Head of caudate nucleus (tissue), 42 donors: ENCODE data around the gene MTCP1.

Experiments
- DNase-seq, 42 donors: peaks; one replicate each; pipeline versions ENCODE4 v3.0.0 to v3.0.0-alpha.2; 2020 to 2021; ENCODE audit warnings: mixed read lengths in 7 of 42
- intact Hi-C: fragments of 100-400 bp; cut with DNase I; formaldehyde crosslinking; loops from one replicate; pipeline ENCODE4 v1.15.0; 2022

MTCP1 gene, protein sequence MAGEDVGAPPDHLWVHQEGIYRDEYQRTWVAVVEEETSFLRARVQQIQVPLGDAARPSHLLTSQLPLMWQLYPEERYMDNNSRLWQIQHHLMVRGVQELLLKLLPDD

DNA sequence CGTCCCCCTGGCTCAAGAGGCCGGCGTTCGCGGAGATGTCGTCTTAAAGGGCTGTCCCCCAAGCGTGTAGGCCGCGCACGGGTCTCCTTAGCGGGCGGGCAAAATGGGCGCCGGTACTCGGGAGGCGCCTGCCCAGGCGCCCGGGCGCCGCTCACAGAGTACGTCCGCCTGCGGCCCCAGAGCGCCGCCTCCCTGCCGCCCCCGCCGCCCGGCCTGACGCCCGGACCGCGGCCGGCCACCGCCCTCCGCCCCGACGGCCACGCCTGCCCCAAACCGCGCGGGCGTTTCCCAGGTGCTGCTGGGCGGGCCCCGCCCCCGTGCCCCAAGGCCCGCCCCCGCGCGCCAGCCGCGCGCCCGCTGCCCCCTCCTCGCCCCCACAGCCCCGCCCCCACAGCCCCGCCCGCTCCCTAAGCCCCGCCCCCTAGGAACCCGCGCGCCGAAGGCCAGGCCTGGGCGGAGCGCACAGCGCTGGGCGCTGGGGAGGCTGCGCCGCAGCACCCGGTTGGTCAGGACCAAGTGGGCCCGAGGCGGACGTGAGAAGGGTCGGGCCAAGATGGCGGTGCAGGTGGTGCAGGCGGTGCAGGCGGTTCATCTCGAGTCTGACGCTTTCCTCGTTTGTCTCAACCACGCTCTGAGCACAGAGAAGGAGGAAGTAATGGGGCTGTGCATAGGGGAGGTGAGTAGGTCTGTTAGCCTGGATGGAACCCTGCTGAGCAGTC, at the start of gene MTCP1, which contains the start of the genes BRCC3 and CMC4:
MTCP1 (minus strand) TSS at position 162 of the 719 bp plus-strand sequence. CDS start 5,126 bp downstream, outside the sequence.
BRCC3 (plus strand) TSS at position 534 of the 719 bp plus-strand sequence; CDS start at position 554, 20 bp downstream.
CMC4 (minus strand) TSS at position 162 of the 719 bp plus-strand sequence. CDS start 7,113 bp downstream, outside the sequence.
- DNase-seq: peak; percentile 33 to 90 (median 78)
- intact Hi-C loops: no loop called here

DNA sequence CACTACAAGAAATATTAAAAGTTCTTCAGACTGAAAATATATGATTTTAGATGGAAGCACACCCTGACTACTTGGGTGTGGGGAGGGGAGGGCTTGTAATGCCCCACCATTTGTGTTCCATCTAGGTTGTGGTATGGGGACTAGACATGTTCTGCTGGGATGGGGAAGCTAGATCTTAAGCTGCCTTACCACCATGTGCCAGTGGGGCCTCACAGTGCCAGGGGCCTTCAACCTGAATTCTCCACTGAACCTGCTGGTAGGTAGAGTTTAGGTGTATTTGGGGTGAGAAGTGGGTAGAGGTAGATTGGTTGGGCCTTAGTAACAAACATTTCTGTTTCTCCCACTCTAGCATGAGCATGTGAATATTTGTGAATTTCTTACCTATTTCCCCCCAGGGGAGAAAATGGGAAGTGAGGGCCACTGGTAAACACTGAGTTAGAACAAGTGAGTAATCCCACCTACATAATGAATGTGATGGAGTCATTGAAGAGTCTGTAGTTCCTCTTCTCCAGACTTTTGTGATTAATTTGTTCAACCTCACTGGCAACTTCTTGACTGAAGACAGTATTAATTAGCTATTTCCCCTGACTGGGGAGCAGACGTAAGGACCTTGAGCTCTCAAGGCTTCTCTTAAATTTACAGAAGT, 44.4 kb upstream of the MTCP1 start:
- no peak for DNase-seq
- intact Hi-C loops: no loop called here

DNA sequence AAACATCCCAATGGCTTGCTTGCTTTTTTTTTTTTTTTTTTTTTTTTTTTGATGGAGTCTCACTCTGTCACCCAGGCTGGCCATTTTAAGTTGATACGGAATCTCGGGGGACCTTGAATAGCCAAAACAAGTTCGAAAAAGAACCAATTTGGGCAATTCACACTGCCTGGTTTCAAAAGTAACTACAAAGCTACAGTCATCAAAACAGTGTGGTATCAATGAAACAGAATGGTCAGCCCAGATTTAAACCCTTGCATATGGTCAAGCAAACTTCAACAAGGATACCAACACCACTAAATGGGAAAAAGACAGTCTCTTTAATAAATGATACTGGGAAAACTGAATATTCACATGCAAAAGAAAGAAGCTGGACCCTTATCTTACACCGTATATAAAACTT, 42.2 kb upstream of the MTCP1 start:
- DNase-seq: no peak
- intact Hi-C loops: no loop called here

DNA sequence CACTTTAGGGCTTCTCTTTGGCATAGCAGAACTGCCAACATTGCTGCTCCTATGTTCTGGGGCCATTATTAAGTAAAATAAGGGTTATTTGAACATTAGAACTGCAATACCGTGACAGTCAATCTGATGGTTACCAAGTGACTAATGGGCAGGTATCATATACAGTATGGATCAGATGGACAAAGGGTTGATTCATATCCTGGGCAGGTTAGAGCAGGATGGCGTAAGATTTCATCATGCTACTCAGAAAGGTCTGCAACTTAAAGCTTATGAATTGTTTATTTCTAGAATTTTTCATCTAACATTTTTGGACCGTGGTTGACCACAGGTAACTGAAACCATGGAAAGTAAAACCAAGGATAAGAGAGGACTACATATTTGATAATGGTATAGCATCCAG, 41.2 kb upstream of the MTCP1 start:
- no peak for DNase-seq
- intact Hi-C loops: no loop called here

DNA sequence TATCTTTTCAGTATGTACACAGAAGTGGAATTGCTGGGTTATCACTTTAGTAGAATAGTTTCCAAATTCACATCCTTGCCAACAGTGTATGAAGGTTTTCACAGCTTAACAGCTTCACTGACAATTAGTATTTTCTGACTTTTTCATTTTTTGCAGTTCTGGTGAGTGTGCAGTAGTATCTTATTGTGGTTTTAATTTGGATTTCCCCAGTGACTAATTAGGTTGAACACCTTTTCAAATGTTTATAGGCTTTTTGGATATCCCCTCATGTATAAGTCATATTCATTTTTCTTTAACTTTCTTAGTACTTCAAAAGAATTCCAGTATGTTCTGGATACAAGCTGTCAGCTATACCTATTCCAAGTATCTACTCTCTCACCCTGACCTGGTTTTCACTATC, 37.5 kb upstream of the MTCP1 start:
- no peak for DNase-seq
- intact Hi-C loops: no loop called here

DNA sequence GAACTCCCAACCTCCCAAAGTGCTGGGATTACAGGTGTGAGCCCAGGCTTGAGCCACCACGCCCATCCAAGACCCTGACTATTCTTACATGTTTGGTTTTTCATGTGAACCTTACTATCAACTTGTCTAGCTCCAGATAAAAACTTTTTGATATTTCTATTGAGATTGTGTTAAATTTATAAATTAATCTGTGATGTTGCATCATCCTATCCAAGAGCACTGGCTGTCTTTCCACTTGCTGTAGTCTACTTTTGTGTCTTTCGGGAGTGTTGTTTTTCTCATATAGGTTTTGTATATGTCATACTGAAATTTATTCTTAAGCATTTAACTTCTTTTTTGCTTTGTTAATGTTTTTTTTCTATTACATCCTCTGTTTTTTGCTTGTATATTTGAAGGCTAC, 35.0 kb upstream of the MTCP1 start:
- intact Hi-C loops: no loop called here
- DNase-seq: no peak

DNA sequence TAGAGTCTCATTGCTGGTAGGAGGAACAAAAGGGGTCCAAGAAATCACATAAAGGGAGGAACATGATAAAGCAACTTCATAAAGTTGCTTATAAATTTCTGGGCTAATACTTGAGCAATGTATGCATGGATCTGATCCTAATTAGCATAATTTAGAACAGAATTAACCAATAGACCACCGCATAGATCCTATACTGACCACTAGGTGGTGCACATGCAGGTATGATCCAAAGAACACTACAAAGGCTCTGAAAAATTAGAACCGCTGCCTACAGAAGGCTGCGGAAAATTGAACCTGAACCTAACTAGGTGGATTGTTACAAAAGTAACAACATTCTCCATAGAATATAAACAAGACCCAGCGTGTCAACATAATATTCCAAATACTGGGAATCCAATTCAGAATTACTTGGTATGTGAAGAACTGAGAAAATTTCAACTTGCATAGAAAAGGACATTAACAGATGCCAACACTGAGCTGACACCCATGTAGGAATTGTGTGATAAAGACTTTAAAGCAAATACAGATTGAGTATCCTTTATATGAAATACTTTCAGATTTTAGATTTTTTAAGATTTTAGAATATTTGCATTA, 23.6 kb upstream of the MTCP1 start:
- intact Hi-C loops: no loop called here
- DNase-seq: peak in 2 of 42 donors; percentile 4 to 46

DNA sequence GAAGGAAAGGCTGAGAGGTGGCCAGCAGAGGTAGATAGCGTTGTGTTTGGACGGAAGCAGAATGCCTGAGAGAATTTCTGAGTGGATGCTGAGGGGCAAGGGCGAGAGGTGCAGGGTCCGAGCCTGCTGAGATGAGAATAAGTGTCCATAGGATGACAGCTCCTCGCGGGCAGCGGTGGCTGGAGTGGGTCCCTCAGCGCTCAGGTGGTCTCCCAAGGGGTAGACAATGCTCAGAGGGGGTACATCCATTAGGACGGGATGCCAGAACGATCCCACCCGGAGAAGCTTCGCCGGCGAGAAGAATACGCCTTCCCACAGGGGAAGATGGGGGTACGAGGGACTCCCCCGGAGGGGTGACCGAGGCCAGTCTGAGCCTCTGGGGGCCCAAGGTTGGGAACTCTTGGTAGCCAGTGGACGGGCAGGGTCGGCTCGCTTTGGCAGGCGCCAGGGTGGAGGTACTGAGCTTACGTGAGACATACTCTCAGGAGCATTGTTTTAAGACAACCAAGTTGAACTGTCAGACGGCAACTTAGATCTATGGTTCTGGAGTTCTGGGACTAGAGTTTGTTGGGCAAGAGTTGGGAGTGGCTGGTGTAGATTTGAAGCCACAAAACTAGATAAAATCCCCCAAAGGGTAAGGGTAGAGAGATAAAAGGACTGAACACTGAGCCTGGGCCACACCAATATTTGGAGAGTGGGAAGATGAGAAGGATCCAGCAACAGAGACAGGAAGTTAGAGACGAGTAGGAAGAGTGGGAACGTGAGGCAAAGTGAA, 16.2 kb upstream of the MTCP1 start:
- intact Hi-C loops: no loop called here
- no peak for DNase-seq

DNA sequence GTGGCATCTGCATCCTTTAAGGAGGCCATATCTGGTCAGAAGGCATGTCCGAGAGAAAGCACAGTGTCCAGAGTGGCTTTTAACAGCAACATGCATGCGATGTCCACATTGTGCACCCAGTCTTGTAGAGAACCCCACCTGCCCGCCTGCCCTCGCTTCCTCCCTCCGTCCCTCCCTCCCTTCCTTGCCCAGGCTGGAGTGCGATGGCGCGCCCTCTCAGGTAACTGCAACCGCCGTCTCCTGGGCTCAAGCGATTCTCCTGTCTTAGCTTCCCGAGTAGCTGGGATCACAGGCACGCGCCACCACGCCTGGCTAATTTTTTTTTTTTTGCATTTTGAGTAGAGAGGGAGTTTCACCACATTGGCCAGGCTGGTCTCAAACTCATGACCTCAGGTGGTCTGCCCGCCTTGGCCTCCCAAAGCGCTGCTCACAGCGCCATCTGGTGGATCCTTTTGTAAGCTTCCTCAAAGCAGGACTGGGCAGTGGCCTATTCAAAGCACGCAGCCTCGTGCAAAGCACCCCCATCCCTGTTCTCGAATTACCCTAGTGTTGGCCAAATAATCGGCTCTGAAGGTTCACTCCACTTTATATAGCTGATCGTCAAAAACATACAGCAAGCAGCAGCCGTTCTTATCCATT, 15.4 kb upstream of the MTCP1 start:
- peak in 10 of 42 donors; percentile 3 to 49 (median 23) for DNase-seq
- intact Hi-C loops: no loop called here

DNA sequence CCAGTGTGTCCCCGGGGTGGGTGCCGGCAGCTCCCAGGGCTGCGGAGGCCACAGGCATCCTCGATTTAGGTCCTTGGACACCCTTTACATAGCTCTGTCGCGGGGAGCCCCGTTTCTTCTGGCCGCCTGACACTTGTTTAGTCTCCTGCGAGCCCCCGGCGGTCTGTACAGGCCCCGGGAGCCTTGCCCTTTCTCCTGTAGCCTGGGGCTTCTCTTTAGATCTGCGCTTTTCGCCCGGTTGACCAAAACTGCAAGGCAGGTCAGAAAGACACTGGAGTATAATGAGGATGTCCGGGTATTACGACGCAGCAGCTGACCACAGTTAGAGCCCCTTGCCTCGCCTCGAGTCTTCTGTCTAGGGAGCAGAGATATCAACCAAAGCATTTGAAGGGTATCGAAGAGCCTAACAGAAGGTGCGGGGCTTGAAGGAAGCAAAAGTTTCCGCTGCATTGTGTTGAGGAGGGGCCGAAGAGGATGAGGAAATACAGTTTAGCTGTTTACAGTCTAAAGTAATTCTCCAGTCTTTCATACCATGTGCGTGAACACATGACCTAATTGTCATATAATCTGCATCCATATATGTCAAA, 851 bp upstream of the MTCP1 start:
- intact Hi-C loops: no loop called here
- peak in 7 of 42 donors; percentile 6 to 40 (median 34) for DNase-seq

DNA sequence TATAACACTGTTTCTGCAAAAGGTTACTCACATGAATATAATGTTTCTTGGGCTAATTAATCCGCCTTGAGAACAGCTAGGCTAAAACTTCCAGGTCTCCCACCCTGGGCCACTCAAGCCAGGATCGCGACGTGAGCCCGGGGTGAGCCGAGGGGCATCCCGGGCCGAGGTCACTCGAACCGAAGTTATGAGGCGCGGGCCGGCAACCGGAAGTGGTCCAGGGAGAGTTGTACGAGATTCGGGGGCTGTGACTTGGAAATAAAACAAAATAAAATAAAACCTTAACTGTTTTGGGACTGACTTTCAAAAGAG, 317 bp downstream of the MTCP1 start:
- DNase-seq: peak in 3 of 42 donors; percentile 3 to 32 (median 8)
- intact Hi-C loops: no loop called here

DNA sequence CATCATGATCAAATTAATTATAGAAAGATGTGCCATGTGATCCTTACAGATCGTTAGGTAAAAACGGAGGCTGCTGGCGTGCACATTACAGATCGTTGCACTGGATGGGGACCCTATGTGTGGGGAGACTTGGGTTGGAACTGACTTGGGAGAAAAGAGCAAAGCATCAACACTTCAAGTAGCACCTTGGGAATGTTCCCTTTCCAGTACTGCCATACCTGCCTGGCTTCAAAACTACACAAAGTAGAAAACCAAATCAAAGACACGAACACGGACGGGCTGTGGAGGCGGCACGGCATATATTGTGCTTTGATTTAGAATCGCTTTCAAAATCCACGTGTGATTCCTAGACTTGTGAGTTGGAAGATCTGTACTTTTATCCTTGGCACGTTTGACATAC, 898 bp downstream of the MTCP1 start:
- intact Hi-C loops: no loop called here
- DNase-seq: no peak

DNA sequence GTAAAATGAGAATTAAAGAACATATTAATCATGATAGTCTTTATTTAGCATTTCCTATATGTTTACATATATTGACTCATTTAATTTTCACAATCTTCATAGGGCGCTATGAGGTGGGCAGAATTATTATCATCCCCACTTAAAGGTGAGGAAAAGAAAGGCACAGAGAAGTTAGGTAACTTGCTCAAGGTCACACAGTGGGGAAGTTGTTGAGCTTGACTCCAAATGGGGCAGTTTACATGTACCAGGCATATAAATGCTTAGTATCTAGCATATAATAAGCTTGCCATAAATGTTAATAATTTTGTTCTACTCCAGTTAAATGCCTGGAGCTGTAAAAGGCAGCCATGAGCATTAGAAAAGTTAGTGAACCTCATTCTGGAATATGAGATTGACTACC, 1.5 kb downstream of the MTCP1 start:
- intact Hi-C loops: no loop called here
- no peak for DNase-seq

DNA sequence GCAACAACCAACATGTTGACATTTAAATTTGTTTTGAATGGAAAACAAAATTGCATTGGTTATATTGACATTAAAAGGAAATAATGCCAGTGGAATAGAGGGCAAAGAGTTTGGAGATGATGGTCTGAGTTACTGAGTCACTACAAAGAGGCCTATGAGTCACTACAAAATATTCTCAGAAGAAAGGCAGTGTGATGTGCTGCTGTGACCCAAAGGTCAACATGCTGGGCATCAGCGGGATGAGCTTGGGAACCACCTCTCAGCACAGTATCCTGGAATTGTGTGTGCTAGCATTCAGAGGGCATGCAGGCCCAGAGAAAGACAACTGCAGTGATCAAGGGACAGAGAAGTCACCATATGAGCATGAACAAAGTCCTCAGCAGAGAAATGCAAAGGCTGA, 2.8 kb downstream of the MTCP1 start:
- DNase-seq: no peak
- intact Hi-C loops: no loop called here

DNA sequence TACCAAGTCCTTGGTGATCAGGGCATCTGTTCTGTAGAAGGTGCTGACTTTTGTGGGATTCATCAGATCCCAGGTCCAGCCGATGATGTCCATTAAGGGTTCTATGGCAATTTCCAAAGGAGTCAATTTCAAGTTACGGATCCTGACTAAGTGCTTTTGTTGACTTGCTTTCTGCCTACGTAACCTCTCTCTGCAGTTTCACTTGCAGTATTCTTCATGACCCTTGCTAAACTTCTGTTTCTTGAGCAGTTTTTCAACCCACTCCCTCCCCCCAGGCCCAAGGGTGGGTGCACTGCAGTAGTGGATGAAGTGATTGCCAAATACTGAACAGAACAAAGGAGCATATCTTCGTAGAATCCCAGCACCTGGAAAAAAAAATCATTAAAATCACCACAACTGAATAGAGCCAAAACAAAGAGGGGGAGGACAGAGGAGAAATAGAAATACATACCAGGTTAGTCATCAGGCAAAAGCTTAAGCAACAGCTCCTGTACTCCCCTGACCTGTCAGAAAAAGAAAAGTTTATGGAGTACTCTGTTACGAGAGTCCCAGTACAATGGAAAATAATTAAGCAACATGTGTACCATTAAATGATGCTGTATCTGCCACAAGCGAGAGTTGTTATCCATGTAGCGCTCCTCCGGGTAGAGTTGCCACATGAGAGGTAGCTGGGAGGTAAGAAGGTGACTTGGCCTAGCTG, 5.8 kb downstream of the MTCP1 start:
- DNase-seq: no peak
- intact Hi-C loops: no loop called here

DNA sequence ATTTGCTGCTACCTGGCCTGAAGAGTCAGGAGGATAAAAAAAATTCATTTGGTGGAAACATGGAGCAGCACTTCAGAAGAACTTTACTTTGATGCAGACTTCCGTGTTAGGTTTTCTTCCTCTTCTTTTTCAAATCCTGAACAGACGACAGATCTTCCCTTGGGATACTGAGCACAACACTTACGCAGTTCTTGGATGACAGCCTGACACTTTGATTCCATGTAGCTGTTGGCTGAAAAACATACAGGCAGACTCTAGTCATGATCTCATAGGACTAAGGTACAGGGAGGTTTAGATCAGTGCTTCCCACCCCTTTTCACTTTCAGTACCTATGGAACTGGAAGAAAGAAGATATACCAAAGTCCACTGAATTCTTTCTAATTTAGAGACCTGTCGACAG, 9.2 kb downstream of the MTCP1 start:
- intact Hi-C loops: no loop called here
- DNase-seq: no peak

DNA sequence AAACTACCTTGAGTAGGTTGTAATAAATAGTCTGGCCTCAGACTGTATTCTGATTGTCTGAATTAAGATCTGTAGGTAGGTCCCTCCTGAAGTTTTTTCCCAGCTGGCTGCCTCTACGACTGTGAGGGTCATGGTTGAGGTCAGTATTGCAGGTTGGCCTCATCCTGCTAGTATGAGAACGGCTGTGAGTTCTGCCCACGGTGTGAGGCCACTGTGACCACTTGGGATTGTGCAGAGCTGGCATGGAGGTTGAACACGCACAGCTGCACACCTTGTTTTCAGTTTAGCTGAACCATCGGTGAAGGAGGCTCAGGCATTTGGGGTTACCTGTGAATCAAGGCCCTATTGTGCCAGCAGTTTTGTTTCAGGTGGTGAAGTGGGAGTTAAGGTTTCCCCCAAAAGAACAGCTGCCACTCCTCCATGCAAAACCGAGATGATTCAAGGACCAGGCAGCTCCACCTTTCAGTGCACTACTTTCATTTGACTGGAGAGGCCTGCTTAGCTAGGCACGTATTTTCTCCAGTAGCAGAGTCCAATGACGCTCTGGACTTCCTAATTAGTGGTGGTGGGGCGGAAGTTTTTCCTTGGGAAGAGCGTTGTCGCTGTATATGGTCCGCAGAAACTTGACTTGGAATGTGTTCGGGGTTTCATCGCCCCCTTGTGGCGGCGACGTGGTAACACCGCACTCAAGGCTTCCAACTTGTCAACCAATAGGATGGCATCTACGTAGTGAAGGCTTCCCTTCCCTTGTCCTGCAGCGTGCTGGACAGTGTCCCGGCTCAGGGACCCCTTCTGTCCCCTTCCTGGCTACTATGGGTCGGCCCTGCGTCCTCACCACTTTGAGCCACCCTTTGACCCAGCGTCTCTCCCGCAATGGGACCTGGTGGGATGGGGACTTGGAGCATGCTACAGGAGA, 13.8 kb downstream of the MTCP1 start:
- intact Hi-C loops: loop anchor here (10.0 kb wide), 1 partner anchor 72 kb away; no protein-coding TSS in a partner anchor
- peak in 41 of 42 donors; percentile 23 to 83 (median 60) for DNase-seq
